IPS-NIHi7 (cell line): ENCODE results near the gene LRFN3.
A peak's percentile ranks its signal among the peaks of the same experiment; 100 is the strongest.
"Not testable (repeated sequence)": the region's sequence is repeated elsewhere in the genome, so short reads cannot be mapped to it uniquely, and the experiment has no call there.

Experiments used
- DNase-seq: peaks from one replicate; pipeline ENCODE4 v3.0.0; 2012; ENCODE audit warnings: mixed read lengths; ENCODE audit errors: extremely low spot score

The LRFN3 gene

GRCh38 chr19:35907377-35907745 lies 28.8 kb upstream of the LRFN3 start:
- no peak for DNase-seq

- DNase-seq = no peak
These were observed 28.1 kb upstream of the LRFN3 start, which contains the start of gene TYROBP for GRCh38 chr19:35908010-35908441. TSS of gene TYROBP (minus strand) at chr19:35908295. CDS start at chr19:35908228, 67 bp downstream.

GRCh38 chr19:35908973-35909683 lies 27.0 kb upstream of the LRFN3 start:
- DNase-seq = no peak

GRCh38 chr19:35909684-35910035 lies 26.5 kb upstream of the LRFN3 start:
- no peak for DNase-seq

GRCh38 chr19:35910355-35910754 lies 25.8 kb upstream of the LRFN3 start:
- not testable (repeated sequence) for DNase-seq

GRCh38 chr19:35911173-35911572 lies 25.0 kb upstream of the LRFN3 start:
- DNase-seq = peak; percentile 54

- no peak for DNase-seq
These were observed 24.4 kb upstream of the LRFN3 start for GRCh38 chr19:35911790-35912189.

- DNase-seq = no peak
These were observed 22.6 kb upstream of the LRFN3 start for GRCh38 chr19:35913589-35913988.

GRCh38 chr19:35915443-35915842 lies 20.7 kb upstream of the LRFN3 start:
- DNase-seq = no peak

- no peak for DNase-seq
These were observed 16.9 kb upstream of the LRFN3 start for GRCh38 chr19:35919306-35919705.

GRCh38 chr19:35921012-35921411 lies 15.2 kb upstream of the LRFN3 start:
- DNase-seq = no peak

- no peak for DNase-seq
These were observed 10.7 kb upstream of the LRFN3 start for GRCh38 chr19:35925501-35925900.

- DNase-seq = no peak
These were observed 7.7 kb upstream of the LRFN3 start for GRCh38 chr19:35928507-35928906.

GRCh38 chr19:35929876-35930275 lies 6.3 kb upstream of the LRFN3 start:
- DNase-seq = no peak

GRCh38 chr19:35931161-35931873 lies 4.9 kb upstream of the LRFN3 start:
- peak; percentile 99 for DNase-seq

- DNase-seq = no peak
These were observed 4.3 kb upstream of the LRFN3 start for GRCh38 chr19:35931874-35932202.

GRCh38 chr19:35932291-35932936 lies 3.8 kb upstream of the LRFN3 start:
- no peak for DNase-seq

- no peak for DNase-seq
These were observed 629 bp downstream of the LRFN3 start for GRCh38 chr19:35936738-35937268.

- DNase-seq = no peak
These were observed 1.4 kb downstream of the LRFN3 start for GRCh38 chr19:35937345-35938281.

GRCh38 chr19:35938282-35939224 lies 2.4 kb downstream of the LRFN3 start:
- DNase-seq = no peak
